GM06990 (cell line): Measurements from ENCODE around the gene RAB25.

Experiments used
- DNase-seq: peaks from one replicate; pipeline ENCODE4 v3.0.0-alpha.2; 2011; ENCODE audit not compliant: insufficient read length; ENCODE audit errors: extremely low read depth
- H3K27me3 ChIP-seq: replicated peaks from 2 replicates; pipeline ENCODE4 v1.6.0; 2011; ENCODE audit warnings: low read length; ENCODE audit not compliant: control insufficient read depth, insufficient read depth
- H3K36me3 ChIP-seq: 2 replicates; pipeline ENCODE4 v1.5.1; 2011; ENCODE audit warnings: low read length; ENCODE audit not compliant: control insufficient read depth, insufficient read depth
- H3K4me3 ChIP-seq: replicated peaks from 2 replicates; pipeline ENCODE4 v1.5.1; 2011; ENCODE audit warnings: low read depth, mild to moderate bottlenecking, control low read depth, low read length
- TF ChIP-seq, protein P1 (sequence below): IDR thresholded peaks from 2 replicates; pipeline ENCODE4 v1.5.1; 2011; ENCODE audit warnings: low read length, control low read depth, mild to moderate bottlenecking, inconsistent platforms; ENCODE audit not compliant: insufficient read depth, poor library complexity, severe bottlenecking

The RAB25 gene

DNA sequence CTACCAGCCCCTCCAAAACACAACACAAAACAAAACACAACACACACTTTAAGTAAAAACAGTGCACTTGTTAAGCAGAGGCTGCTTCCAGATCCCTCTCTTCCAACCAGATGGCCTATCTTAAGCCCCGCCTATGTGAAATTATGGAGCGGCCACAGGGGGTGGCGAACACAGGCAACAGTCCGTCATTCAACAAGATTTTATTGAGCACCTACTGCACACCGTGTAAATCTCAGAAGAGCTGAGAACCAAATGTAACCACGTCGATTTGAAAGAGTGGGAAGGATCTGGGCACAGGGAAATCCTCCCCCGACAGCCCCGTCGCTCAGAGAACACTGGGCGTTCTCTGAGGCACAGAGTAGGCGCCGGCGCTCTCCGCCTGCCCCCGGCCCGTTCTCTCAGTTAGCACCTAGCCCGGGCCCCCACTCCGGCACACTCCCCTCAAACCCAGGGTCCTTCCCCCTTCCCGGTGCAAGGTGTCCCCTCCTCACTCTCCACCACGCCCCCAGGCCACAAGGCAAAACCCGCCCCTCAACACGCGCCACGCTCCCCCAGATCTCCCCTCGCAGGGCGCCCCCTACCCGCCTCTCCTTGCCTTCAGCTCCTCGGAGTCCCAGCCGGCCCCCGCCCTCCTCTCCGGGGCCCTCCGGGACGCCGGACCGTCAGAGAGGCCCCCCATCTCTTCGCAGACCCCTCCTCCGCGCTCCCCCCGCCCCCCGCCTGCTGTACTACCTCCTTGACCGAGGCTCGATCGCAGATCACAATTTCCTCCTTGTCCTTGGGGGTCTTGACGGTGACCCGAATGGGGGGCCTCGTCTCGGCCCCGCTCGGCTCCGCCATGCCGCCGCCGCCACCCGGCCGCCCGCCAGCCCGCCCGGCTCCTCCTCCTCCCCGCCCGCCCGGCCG is 7.8 kb upstream of the RAB25 start:
- TF ChIP-seq, protein P1, sequence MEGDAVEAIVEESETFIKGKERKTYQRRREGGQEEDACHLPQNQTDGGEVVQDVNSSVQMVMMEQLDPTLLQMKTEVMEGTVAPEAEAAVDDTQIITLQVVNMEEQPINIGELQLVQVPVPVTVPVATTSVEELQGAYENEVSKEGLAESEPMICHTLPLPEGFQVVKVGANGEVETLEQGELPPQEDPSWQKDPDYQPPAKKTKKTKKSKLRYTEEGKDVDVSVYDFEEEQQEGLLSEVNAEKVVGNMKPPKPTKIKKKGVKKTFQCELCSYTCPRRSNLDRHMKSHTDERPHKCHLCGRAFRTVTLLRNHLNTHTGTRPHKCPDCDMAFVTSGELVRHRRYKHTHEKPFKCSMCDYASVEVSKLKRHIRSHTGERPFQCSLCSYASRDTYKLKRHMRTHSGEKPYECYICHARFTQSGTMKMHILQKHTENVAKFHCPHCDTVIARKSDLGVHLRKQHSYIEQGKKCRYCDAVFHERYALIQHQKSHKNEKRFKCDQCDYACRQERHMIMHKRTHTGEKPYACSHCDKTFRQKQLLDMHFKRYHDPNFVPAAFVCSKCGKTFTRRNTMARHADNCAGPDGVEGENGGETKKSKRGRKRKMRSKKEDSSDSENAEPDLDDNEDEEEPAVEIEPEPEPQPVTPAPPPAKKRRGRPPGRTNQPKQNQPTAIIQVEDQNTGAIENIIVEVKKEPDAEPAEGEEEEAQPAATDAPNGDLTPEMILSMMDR, result peak; percentile 52
- H3K36me3 ChIP-seq, result peaks cover 9% of the 10 kb centered on the region
- H3K27me3 ChIP-seq, result no peaks in the 10 kb centered on the region
- DNase-seq, result peak; percentile 73
- peak overlapping the region; percentile 86 for H3K4me3 ChIP-seq

DNA sequence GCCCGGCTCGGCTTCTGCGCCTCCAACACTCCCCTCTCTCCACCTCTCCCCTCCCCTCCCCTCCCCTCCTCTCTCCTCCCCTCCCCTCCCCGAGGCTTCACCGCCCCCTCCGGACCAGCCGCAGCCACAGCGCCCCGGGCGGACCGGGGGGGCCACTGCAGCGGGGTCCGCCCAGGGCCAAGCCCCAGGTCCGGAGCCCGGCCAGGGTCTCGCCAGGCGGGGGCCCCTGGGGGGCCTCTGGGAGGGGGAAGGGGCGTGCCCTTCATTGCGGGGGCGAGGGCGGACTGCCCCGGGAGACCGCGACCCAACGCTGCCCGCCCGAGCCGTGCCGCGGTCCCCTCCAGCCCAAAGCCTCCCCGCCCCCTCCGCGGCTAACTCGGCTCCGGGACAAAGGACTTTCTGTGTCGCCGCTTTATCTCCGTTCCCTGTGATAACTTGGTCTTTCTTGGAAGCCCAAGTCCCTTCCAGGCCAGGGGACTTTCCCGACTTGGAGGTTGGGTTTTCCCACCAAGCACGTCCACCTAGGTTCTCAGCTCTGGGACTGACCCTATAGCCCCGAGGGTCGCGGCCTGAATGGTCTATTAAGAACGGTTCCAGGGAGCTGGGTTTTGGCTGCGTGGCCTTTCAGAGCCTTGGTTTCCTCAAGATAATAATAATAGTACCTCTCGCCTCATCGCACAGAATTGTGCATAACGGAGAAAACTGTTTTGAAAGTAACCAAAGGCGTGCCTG is 7.0 kb upstream of the RAB25 start, which contains the start of gene UBQLN4:
Gene UBQLN4 (minus strand): TSS at position 31 of the 732 bp plus-strand sequence. CDS start 97 bp downstream, outside the sequence.
- H3K4me3 ChIP-seq, result peak within 1 kb of the TSS; percentile 99
- H3K36me3 ChIP-seq, result peaks cover 8% of the 10 kb centered on the region
- no peaks in the 10 kb centered on the region for H3K27me3 ChIP-seq
- TF ChIP-seq, protein P1, result peak; percentile 46
- peak; percentile 87 for DNase-seq

DNA sequence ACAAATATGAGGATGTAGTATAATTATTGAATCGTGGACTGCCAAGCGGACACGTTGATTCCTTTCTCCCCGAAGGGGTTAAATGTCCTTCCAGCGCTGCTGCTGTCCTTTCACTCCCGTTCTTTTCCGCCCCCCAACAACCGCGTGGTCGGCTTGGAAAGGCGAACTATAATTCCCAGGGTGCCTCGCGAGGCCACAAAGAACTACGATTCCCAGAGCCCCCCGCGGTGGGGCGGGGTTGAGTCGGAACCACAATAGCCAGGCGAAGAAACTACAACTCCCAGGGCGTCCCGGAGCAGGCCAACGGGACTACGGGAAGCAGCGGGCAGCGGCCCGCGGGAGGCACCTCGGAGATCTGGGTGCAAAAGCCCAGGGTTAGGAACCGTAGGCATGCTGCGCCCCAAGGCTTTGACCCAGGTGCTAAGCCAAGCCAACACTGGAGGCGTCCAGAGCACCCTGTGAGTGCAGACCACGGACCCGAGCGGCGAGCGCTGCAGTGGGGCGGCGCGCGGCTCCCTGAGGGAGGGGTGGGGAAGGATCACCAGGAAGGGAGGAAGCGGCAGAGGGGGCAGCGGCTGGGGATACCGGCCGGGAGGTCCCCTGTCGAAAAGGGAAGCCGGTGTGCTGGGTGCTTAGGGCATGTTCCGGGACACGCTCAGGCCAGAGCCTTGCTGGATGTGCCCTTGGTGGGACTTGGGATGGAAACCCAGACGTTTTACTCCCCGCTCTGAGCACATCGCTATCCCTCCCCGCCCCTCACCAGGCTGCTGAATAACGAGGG is 6.3 kb upstream of the RAB25 start, which contains the start of gene LAMTOR2:
Gene LAMTOR2 (plus strand): TSS at position 283 of the 781 bp plus-strand sequence. CDS start 108 bp downstream, at position 391.
- peak within 1 kb of the TSS; percentile 99 for H3K4me3 ChIP-seq
- peaks cover 6% of the 10 kb centered on the region for H3K36me3 ChIP-seq
- TF ChIP-seq, protein P1, result peak; percentile 1
- peak; percentile 92 for DNase-seq
- no peaks in the 10 kb centered on the region for H3K27me3 ChIP-seq

DNA sequence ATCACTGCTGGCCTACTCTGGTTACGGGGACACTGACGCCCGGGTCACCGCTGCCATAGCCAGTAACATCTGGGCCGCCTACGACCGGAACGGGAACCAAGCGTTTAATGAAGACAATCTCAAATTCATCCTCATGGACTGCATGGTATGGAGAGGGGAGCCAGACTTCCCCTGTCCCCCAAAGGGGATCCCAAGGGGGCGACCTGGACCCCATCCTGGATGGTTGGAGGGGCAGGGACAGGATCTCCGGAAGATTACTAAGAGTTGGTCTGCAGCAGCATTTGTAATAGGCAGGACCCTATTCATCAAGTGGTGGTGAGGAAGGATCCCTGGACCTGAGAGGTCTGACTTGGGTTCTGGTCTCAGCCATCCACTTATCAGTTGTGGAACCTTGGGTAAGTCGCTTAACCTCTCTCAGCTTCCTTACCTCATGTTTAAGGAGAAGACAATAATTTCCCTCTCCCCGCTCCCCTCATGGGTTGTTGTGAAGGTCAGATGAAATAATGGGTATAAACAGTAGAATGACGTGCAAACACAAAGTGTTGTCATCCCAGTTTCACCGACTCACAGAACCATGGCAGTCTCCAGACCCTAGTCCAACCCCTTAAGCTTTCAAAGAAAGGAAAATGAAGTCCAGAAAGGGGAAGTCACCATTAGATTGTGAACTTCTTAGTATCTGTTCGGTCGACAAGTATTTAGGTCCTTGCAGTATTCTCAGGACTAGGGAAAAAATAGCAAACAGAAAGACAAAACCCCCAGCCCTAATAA is 5.5 kb upstream of the RAB25 start:
- Histone ChIP-seq H3K36me3 (peaks cover 4% of the 10 kb centered on the region), H3K4me3 (peak overlapping the region; percentile 99), H3K27me3 (no peaks in the 10 kb centered on the region)
- peak; percentile 17 for DNase-seq
- TF ChIP-seq, protein P1, result no peak
